GM18951 (cell line): ENCODE measurements around the gene DELE1.
"Not testable (repeated sequence)": the region's sequence is repeated elsewhere in the genome, so short reads cannot be mapped to it uniquely, and the experiment has no call there.

Experiments used
- POLR2A ChIP-seq: IDR thresholded peaks from 4 replicates; pipeline ENCODE4 v1.6.1; 2011; ENCODE audit warnings: mild to moderate bottlenecking; ENCODE audit not compliant: insufficient read length, insufficient read depth; ENCODE audit errors: extremely low read depth
- in situ Hi-C: fragments of 300-500 bp; cut with MboI; formaldehyde crosslinking; loops from one replicate; pipeline ENCODE4 v1.12.0; 2022; ENCODE audit warnings: low sequenced_read_pairs, mixed read lengths, inconsistent platforms; ENCODE audit not compliant: unreplicated experiment

DELE1 gene

GRCh38 chr5:141906517-141906916 lies 17.2 kb upstream of the DELE1 start:
- in situ Hi-C loops: no loop called here
- no peak for TF ChIP-seq POLR2A

- TF ChIP-seq POLR2A: no peak
- in situ Hi-C loops: no loop called here
These were observed 16.7 kb upstream of the DELE1 start for GRCh38 chr5:141906972-141907371.

GRCh38 chr5:141908796-141909195 lies 14.9 kb upstream of the DELE1 start:
- TF ChIP-seq POLR2A: no peak
- in situ Hi-C loops: no loop called here

GRCh38 chr5:141909212-141909611 lies 14.5 kb upstream of the DELE1 start:
- in situ Hi-C loops: no loop called here
- TF ChIP-seq POLR2A: no peak

GRCh38 chr5:141910271-141910673 lies 13.4 kb upstream of the DELE1 start:
- in situ Hi-C loops: no loop called here
- TF ChIP-seq POLR2A: no peak

- TF ChIP-seq POLR2A: no peak
- in situ Hi-C loops: no loop called here
These were observed 10.0 kb upstream of the DELE1 start for GRCh38 chr5:141913560-141914198.

GRCh38 chr5:141914199-141914743 lies 9.4 kb upstream of the DELE1 start:
- no peak for TF ChIP-seq POLR2A
- in situ Hi-C loops: no loop called here

- no peak for TF ChIP-seq POLR2A
- in situ Hi-C loops: no loop called here
These were observed 8.9 kb upstream of the DELE1 start for GRCh38 chr5:141914797-141915196.

- in situ Hi-C loops: no loop called here
- TF ChIP-seq POLR2A: no peak
These were observed 7.8 kb upstream of the DELE1 start for GRCh38 chr5:141915881-141916336.

- in situ Hi-C loops: no loop called here
- no peak for TF ChIP-seq POLR2A
These were observed 7.1 kb upstream of the DELE1 start for GRCh38 chr5:141916522-141916921.

- TF ChIP-seq POLR2A: no peak
- in situ Hi-C loops: no loop called here
These were observed 5.9 kb upstream of the DELE1 start for GRCh38 chr5:141917760-141918159.

- in situ Hi-C loops: no loop called here
- no peak for TF ChIP-seq POLR2A
These were observed 4.2 kb upstream of the DELE1 start for GRCh38 chr5:141919218-141920119.

GRCh38 chr5:141920771-141921170 lies 2.9 kb upstream of the DELE1 start:
- in situ Hi-C loops: no loop called here

GRCh38 chr5:141922827-141923447 lies 734 bp upstream of the DELE1 start:
- in situ Hi-C loops: not testable (repeated sequence)

More at GRCh38 chr5:141920771-141921170, 2.9 kb upstream of the DELE1 start:
- no peak for TF ChIP-seq POLR2A
